NCI-H2196 treated with DMSO at 0.1 percent for 48 hours (cell line): Measurements from ENCODE around the gene GRIK1.
A peak's percentile ranks its signal among the peaks of the same experiment; 100 is the strongest.

Source experiments
- DNase-seq: peaks from one replicate; lab custom pipeline; 2025; ENCODE audit not compliant: unreplicated experiment; lab: John Stamatoyannopoulos, UW

The GRIK1 gene

DNA sequence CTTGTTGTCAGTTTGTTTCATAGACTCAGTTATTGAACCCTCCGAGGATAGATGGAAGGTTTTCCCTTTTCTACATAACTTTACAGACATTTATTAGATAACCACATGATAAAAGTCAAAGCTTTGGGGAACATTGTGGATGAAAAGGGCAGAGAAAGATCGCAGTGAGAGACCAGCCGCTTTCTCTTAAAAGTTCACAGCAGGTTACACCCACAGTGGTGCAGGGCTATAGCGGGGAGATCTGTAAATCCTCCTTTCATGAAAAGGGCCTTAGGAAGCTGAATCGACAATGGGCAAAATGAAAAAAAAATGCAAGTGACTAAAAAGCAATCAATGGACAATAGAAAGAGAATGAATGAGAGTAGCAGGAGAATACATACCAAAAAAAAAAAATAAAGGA lies 218.6 kb downstream of the GRIK1 start:
- no peak for DNase-seq

GRCh38 chr21:29719521-29719920 lies 220.3 kb downstream of the GRIK1 start:
- DNase-seq, result no peak

DNA sequence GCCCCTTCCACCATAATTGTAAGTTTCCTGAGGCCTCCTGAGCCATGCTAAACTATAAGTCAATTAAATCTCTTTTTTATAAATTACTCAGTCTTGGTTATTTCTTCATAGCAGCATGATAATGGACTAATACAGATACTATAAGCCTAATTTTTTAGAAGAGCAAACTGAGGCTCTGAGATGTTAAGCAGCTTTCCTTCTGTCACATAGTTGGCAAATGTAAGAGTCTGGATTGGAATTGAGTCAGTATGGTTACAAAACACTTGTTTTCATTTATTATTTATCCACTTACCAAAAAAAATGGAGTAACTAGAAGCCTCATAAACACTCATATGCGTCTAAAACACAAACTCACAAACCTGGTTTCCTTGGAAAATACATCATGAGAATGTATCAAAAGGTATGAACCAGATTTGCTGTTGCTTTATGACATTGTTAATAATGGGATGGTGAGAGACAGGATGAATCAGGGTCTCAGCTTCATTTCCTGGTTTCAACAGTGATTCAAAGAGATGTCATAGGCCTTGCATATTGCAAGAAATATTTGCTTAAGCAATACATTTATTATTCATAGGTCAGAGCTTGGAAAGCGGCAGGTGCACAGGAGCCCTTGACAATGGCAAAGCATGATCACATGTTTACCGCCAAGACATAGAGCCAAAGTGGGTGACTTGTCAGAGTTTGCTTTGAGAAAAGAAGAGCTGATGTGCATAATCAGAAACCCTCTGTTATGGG lies 221.5 kb downstream of the GRIK1 start:
- DNase-seq, result peak; percentile 34

DNA sequence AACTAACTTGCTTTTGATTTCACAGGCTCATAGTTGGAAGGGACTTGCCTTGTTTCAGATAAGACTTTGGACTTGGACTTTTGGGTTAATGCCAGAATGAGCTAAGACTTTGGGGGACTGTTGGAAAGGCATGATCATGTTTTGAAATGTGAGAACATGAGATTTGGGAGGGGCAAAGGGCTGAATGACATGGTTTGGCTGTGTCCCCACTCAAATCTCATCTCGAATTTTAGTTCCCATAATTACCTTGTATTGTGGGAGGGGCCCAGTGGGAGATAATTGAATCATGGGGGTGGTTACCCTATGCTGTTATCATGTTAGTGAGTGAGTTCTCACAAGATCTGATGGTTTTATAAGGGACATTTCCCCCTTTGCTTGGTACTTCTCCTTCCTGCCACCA lies 222.1 kb downstream of the GRIK1 start:
- no peak for DNase-seq

DNA sequence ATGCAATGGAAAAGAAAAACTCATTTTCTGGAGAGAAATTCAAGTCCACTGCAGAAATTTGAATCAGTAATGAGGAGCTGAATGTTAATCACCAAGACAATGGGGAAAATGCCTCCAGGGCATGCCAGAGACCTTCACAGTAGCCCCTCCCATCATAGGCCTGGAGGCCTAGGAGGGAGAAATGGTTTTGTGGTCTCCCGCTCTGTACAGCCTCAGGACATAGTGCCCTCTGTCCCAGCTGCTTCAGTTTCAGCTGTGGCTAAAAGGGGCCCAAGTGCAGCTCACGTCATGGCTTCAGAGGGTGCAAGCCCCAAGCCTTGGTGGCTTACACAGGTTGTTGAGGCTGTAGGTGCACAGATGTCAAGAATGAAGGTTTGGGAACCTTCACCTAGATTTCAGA lies 223.0 kb downstream of the GRIK1 start:
- no peak for DNase-seq

DNA sequence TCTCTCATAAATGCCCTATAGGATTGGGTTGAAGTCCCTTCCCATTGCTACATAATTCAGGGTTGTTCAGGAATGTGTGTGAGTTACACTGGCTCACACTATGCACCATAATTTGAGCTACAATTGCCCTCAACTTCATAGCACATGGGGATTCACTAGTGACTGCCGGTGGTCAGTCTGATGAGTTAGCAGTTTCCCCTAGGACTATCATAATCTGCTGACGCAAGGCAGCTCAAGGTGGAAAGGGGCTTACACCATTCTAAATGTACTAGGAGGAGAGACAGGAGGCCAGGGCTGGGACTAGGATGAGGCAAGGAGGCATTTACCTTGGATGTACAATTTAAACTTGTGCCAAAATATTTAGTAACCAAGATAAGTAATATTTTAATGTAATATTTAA lies 224.7 kb downstream of the GRIK1 start:
- DNase-seq, result no peak

DNA sequence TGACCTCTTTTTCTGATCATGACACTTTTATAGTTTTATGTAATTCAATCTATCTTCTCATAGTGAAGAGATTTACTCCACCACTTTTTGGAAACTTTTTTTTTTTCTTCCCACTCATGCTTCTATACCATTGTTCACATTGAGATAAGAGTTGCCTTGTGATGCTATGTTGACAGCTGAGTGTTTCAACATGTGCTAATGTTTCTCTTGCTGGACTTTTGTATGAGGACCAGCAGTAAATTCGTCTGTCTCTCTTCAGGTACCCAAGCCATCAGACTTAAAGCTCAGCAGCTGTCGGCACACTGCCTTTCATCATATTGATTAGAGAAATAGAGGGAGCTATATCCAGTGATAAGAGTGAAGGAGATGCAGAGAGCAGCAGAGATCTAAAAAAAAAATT lies 227.0 kb downstream of the GRIK1 start:
- DNase-seq, result no peak

DNA sequence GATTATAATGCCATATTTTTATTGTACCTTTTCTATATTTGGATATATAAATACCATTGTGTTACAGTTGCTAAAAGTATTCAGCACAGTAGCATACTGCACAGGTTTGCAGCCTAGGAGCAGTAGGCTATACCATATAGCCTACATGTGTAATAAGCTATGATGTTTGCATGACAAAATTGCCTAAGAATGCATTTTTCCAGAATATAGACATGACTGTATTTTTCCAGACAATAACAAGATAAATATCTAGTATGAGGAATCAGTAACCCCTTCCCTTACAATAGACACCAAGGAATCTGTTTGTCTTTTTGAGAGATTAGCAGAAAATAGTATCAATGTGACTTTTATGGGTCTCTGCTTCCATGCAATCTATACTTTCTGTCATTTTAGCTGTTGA lies 228.6 kb downstream of the GRIK1 start:
- DNase-seq, result no peak

GRCh38 chr21:29710498-29710897 lies 229.3 kb downstream of the GRIK1 start:
- DNase-seq, result no peak

GRCh38 chr21:29708401-29708800 lies 231.4 kb downstream of the GRIK1 start:
- no peak for DNase-seq

DNA sequence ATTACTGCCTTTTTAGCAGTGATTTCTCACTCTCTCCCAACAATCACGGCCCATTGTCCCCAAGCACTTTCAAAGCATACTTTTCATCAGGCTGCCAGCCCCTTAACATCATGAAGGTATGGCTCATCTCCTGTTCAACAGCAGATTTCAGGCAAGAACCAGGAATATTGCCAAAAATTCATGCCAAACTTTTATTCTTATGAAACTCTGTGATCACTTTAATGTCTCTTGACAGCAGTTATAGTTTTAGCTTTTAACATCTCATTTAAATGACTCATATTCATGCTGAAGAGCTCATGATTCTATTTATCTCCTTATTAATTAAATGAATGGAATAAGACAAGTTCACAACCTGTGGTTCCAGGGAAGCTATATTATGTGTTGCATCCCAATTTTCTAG lies 235.1 kb downstream of the GRIK1 start:
- no peak for DNase-seq

DNA sequence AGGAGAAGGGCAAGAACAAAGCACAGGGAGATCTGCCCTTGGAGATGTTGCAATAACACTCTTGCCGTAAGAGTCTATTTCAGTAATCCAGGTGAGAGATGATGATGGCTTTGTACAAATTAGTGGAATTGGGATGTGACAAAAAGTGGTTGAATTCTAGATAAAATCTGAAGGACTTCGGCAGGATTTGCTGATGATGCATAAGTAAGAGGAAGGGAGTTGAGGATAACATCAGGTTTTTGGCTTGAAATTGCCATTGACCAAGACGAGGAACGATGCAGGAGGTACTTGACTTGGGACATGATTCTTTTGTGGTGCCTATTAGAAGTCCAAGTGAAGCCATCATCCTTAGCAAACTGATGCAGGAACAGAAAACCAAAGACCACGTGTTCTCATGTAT lies 238.1 kb downstream of the GRIK1 start:
- no peak for DNase-seq

- no peak for DNase-seq
Observed at GRCh38 chr21:29697555-29698193, 242.1 kb downstream of the GRIK1 start.

DNA sequence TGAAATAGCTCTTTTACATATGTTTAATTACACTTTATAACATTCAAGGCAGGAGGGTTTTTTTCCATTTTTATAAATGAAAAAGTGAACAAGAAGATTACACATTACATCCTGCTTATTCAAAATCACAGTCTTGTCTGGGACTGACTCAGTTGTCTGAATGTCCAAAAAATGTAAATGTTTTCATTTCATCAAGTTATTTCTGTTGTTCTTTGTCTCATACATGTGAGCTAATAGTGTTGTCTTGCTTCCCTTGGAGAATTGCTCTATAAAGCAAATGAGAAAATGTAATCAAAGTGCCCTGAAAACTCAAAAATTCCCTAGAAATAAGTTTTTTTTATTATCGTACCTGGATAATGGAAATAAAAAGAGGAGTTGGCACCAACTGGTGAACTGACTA lies 242.9 kb downstream of the GRIK1 start:
- no peak for DNase-seq

DNA sequence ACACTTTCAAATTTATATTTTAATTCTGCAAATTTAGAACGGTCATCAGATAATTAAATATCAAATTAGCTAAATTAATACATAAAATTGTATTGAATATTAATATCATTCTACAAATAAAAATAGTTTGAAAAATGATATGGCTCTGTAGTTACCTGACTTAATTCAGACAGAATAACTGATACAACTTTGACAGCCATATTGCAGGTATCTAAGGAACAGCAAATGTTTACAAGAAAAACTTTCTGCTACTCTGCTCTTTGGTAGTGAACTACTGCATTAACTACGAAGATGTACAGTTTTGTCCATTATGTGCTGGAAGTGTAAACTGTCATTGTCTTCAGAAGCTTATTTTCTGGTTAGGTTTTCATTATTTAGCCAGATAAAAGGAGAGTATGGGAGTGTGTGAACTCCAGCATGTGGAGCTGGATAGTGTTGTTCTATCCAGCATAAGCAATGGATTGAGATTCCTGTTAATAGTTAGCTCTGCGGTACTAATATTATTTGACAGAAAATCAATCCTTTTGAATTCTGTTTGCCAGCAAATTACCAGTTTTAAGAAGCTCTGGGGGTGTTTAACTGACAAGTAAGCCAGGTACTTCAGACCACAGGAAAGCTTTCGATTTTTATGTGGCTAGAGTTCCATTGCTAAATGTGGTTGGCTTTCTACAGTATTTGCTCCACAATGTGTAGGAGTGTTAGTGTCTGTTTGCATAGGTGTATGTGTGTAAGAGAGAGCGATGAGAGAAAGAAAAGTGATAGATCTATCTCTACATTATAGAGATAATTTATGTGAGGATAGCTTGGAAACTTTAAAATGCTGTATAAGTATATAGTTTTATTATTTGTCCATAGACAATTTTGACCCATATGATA lies 247.9 kb downstream of the GRIK1 start:
- no peak for DNase-seq

- DNase-seq, result no peak
Observed at GRCh38 chr21:29689753-29690152, 250.0 kb downstream of the GRIK1 start.

DNA sequence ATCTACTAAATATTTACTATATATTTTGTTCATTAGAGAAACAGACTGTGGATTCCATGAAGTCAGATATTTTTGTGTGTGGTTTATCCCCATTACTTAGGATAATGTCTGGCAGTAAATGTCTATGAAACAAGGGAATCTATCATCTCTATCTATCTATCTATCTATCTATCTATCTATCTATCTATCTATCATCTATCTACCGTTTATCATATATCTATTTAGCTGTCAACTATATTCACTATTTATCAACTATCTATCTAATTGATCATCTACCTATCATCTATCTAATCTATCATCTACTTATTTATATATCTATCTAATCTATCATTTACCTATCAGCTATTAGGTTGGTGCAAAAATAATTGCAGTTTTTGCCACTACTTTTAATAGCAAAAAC lies 255.7 kb downstream of the GRIK1 start:
- DNase-seq, result no peak

DNA sequence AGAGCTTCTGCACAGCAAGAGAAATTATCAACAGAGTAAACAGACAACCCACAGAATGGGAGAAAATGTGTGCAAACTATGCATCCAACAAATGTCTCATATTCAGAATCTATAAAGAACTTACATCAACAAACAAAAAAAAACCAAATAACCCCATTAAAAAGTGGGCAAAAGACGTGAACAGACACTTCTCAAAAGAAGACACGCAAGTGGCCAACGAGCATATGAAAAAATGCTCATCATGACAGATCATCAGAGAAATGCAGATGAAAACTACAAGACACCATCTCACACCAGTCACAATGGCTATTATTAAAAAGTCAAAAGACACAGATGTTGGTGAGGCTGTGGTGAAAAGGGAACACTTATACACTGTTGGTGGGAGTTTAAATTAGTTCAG lies 257.0 kb downstream of the GRIK1 start:
- DNase-seq, result no peak

- DNase-seq, result no peak
Observed at GRCh38 chr21:29680273-29680672, 259.5 kb downstream of the GRIK1 start.

DNA sequence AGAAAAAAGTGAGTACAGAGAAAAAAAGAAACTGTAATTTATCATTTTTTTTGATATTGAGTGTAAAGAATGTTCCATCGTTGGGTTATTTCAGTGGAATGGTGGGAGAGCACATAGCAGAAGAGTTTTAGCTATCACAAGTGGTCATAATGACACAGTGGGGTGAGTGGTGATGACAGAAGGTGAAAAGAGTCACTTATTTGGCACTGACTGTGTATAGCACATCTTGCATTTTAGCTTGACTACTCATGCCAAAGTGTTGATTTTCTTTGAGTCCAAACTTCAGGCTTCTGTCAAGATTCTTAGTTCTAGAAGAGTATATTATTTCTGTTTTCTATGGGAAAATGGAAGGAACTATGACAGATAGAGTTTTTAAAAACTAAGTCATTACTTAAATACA lies 261.2 kb downstream of the GRIK1 start:
- no peak for DNase-seq

GRCh38 chr21:29677326-29677725 lies 262.5 kb downstream of the GRIK1 start:
- no peak for DNase-seq

GRCh38 chr21:29676395-29676794 lies 263.4 kb downstream of the GRIK1 start:
- no peak for DNase-seq
